NCI-H524 (cell line): ENCODE results near the gene RAB30.

Experiments used
- DNase-seq, 2 experiments: peaks; one replicate each; lab custom pipeline; 2025; lab: John Stamatoyannopoulos, UW

The RAB30 gene

GRCh38 chr11:83070731-83071566 lies 748 bp downstream of the RAB30 start:
- DNase-seq: peak; percentile 38 to 71

GRCh38 chr11:83070044-83070701 lies 1.5 kb downstream of the RAB30 start:
- peak; percentile 38 to 70 for DNase-seq

- DNase-seq: peak; percentile 66 to 85
These were observed 2.2 kb downstream of the RAB30 start for GRCh38 chr11:83069441-83070043.

GRCh38 chr11:83068568-83068967 lies 3.1 kb downstream of the RAB30 start:
- no peak for DNase-seq

GRCh38 chr11:83064011-83064410 lies 7.7 kb downstream of the RAB30 start:
- no peak for DNase-seq

GRCh38 chr11:83063073-83063754 lies 8.5 kb downstream of the RAB30 start:
- DNase-seq: no peak

GRCh38 chr11:83061883-83062282 lies 9.8 kb downstream of the RAB30 start:
- DNase-seq: no peak

GRCh38 chr11:83060965-83061364 lies 10.7 kb downstream of the RAB30 start:
- DNase-seq: no peak

- DNase-seq: no peak
These were observed 14.0 kb downstream of the RAB30 start for GRCh38 chr11:83057721-83058120.

GRCh38 chr11:83056611-83057010 lies 15.1 kb downstream of the RAB30 start:
- no peak for DNase-seq

- DNase-seq: no peak
These were observed 15.5 kb downstream of the RAB30 start for GRCh38 chr11:83056204-83056603.

GRCh38 chr11:83054904-83055380 lies 16.8 kb downstream of the RAB30 start:
- DNase-seq: peak in 1 of 2 experiments; percentile 13

- DNase-seq: no peak
These were observed 17.7 kb downstream of the RAB30 start for GRCh38 chr11:83054001-83054400.

- DNase-seq: no peak
These were observed 19.7 kb downstream of the RAB30 start for GRCh38 chr11:83051760-83052671.

- DNase-seq: no peak
These were observed 24.0 kb downstream of the RAB30 start for GRCh38 chr11:83047515-83048225.

GRCh38 chr11:83046621-83047172 lies 25.0 kb downstream of the RAB30 start:
- DNase-seq: no peak

- no peak for DNase-seq
These were observed 26.6 kb downstream of the RAB30 start for GRCh38 chr11:83044958-83045712.

- DNase-seq: no peak
These were observed 28.6 kb downstream of the RAB30 start for GRCh38 chr11:83042964-83043711.

GRCh38 chr11:83041126-83041525 lies 30.6 kb downstream of the RAB30 start:
- no peak for DNase-seq
